ENCODE results near the gene GRK4.

GRK4 gene

DNA sequence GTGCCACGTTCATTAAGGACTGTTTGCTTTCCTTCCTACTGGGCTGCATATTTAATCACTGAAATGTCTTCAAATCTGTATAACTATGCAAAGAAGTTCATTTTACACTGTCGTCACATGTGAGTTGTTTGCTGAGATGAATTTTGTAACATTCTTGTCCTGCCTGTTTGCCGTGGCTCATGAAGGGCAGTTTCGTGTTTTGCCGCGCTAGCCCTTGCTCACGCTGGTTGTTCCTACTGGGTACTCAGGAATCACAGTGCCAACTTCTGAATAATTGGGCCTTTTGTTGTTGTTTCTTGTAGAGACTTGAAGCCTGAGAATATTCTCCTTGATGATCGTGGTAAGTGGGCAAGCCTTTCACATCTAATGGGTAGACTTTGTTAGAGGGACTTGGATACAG, 58.7 kb downstream of the GRK4 start:
- no peaks in the 10 kb centered on the region for H3K36me3 ChIP-seq (ENCODE audit: control insufficient read depth, insufficient read depth, low read length)
- no peak overlapping the region for H3K27ac ChIP-seq (ENCODE audit: low read depth, low read length)
- H3K9ac ChIP-seq (ENCODE audit: low read length) = no peak overlapping the region
- peaks cover 4% of the 10 kb centered on the region; the same call in 1 of the 2 replicates for H3K4me1 ChIP-seq (ENCODE audit: control insufficient read depth, insufficient read depth, low read length)
- peaks cover 8% of the 10 kb centered on the region; the same call in 1 of the 2 replicates for H3K9me3 ChIP-seq (ENCODE audit: control insufficient read depth, insufficient read depth, low read depth, low read length)
- no peaks in the 10 kb centered on the region for H3K27me3 ChIP-seq (ENCODE audit: control insufficient read depth, insufficient read depth, low read length)
- no peak overlapping the region for H3K4me3 ChIP-seq (ENCODE audit: low read depth, low read length)

GRCh38 chr4:3022651-3023050, 59.3 kb downstream of the GRK4 start:
- H3K27me3 ChIP-seq (ENCODE audit: control insufficient read depth, insufficient read depth, low read length) = no peaks in the 10 kb centered on the region
- no peak overlapping the region for H3K4me3 ChIP-seq (ENCODE audit: low read depth, low read length)
- H3K9me3 ChIP-seq (ENCODE audit: control insufficient read depth, insufficient read depth, low read depth, low read length) = peaks cover 8% of the 10 kb centered on the region; the same call in 1 of the 2 replicates
- H3K9ac ChIP-seq (ENCODE audit: low read length) = no peak overlapping the region
- H3K27ac ChIP-seq (ENCODE audit: low read depth, low read length) = no peak overlapping the region
- H3K36me3 ChIP-seq (ENCODE audit: control insufficient read depth, insufficient read depth, low read length) = no peaks in the 10 kb centered on the region
- H3K4me1 ChIP-seq (ENCODE audit: control insufficient read depth, insufficient read depth, low read length) = peaks cover 4% of the 10 kb centered on the region; the same call in 1 of the 2 replicates

DNA sequence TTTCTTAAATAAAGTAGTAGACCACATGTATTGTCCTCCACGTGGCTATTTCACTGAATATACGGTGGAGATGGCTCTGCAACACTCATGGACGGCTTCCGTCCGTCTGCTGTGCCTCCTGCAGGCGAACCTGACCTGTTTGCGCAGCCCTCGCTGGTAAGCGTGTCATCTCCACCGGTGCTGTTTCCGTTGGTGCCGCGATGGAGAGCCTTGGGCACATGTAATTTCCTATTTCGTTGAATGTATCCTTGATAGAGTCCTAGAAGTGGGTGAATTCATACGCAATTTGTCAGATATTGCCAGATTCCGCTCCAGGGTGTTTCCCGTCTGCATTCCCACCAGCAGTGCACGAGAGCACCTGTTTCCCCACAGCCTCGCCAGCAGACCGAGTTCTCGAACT, 62.5 kb downstream of the GRK4 start:
- Histone ChIP-seq H3K36me3 (ENCODE audit: control insufficient read depth, insufficient read depth, low read length) (no peaks in the 10 kb centered on the region), H3K27me3 (ENCODE audit: control insufficient read depth, insufficient read depth, low read length) (no peaks in the 10 kb centered on the region)

GRCh38 chr4:3026540-3026939, 63.2 kb downstream of the GRK4 start:
- Histone ChIP-seq H3K9me3 (ENCODE audit: control insufficient read depth, insufficient read depth, low read depth, low read length) (peaks cover 8% of the 10 kb centered on the region; the same call in 1 of the 2 replicates), H3K9ac (ENCODE audit: low read length) (no peak overlapping the region), H3K27ac (ENCODE audit: low read depth, low read length) (no peak overlapping the region), H3K4me3 (ENCODE audit: low read depth, low read length) (no peak overlapping the region), H3K4me1 (ENCODE audit: control insufficient read depth, insufficient read depth, low read length) (no peaks in the 10 kb centered on the region), H3K27me3 (ENCODE audit: control insufficient read depth, insufficient read depth, low read length) (no peaks in the 10 kb centered on the region), H3K36me3 (ENCODE audit: control insufficient read depth, insufficient read depth, low read length) (no peaks in the 10 kb centered on the region)

More for the DNA sequence above, 62.5 kb downstream of the GRK4 start:
- H3K4me3 ChIP-seq (ENCODE audit: low read depth, low read length) = no peak overlapping the region
- H3K9me3 ChIP-seq (ENCODE audit: control insufficient read depth, insufficient read depth, low read depth, low read length) = peaks cover 8% of the 10 kb centered on the region; the same call in 1 of the 2 replicates
- peaks cover 4% of the 10 kb centered on the region; the same call in 1 of the 2 replicates for H3K4me1 ChIP-seq (ENCODE audit: control insufficient read depth, insufficient read depth, low read length)
- no peak overlapping the region for H3K9ac ChIP-seq (ENCODE audit: low read length)
- H3K27ac ChIP-seq (ENCODE audit: low read depth, low read length) = no peak overlapping the region

GRCh38 chr4:3029464-3029863, 66.1 kb downstream of the GRK4 start:
- H3K36me3 ChIP-seq (ENCODE audit: control insufficient read depth, insufficient read depth, low read length) = no peaks in the 10 kb centered on the region
- no peak overlapping the region for H3K9ac ChIP-seq (ENCODE audit: low read length)
- H3K9me3 ChIP-seq (ENCODE audit: control insufficient read depth, insufficient read depth, low read depth, low read length) = no peaks in the 10 kb centered on the region
- no peaks in the 10 kb centered on the region for H3K27me3 ChIP-seq (ENCODE audit: control insufficient read depth, insufficient read depth, low read length)
- no peak overlapping the region for H3K27ac ChIP-seq (ENCODE audit: low read depth, low read length)
- no peak overlapping the region for H3K4me3 ChIP-seq (ENCODE audit: low read depth, low read length)
- no peaks in the 10 kb centered on the region for H3K4me1 ChIP-seq (ENCODE audit: control insufficient read depth, insufficient read depth, low read length)

- H3K4me3 ChIP-seq (ENCODE audit: low read depth, low read length) = no peak overlapping the region
- no peaks in the 10 kb centered on the region for H3K36me3 ChIP-seq (ENCODE audit: control insufficient read depth, insufficient read depth, low read length)
- no peak overlapping the region for H3K27ac ChIP-seq (ENCODE audit: low read depth, low read length)
- H3K9ac ChIP-seq (ENCODE audit: low read length) = no peak overlapping the region
- H3K9me3 ChIP-seq (ENCODE audit: control insufficient read depth, insufficient read depth, low read depth, low read length) = no peaks in the 10 kb centered on the region
- no peaks in the 10 kb centered on the region for H3K4me1 ChIP-seq (ENCODE audit: control insufficient read depth, insufficient read depth, low read length)
- H3K27me3 ChIP-seq (ENCODE audit: control insufficient read depth, insufficient read depth, low read length) = no peaks in the 10 kb centered on the region
Observed at GRCh38 chr4:3030566-3031356, 67.4 kb downstream of the GRK4 start.

- Histone ChIP-seq H3K27me3 (ENCODE audit: control insufficient read depth, insufficient read depth, low read length) (no peaks in the 10 kb centered on the region), H3K4me1 (ENCODE audit: control insufficient read depth, insufficient read depth, low read length) (no peaks in the 10 kb centered on the region)
Observed at GRCh38 chr4:3031357-3032082, 68.1 kb downstream of the GRK4 start.

DNA sequence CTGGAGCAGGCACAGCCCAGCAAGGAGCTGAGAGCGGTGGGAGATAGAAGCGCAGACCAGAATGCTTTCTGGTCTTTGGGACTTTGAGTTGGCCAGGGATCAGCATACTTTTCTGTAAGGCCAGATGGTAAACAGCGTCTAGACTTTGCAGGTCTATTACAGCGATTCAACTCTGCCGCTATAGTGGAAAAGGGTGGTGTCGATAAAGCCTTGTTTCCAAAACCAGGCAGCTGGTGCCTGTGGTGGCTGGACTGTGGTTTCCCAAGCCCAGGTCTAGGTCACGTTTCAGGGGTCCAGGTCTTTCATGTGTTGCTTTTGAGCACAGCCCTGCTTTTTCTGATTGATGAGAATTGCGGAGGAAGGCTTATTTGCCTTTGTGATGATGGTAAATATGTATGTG, 70.9 kb downstream of the GRK4 start:
- no peak overlapping the region for H3K27ac ChIP-seq (ENCODE audit: low read depth, low read length)
- H3K9ac ChIP-seq (ENCODE audit: low read length) = no peak overlapping the region
- no peaks in the 10 kb centered on the region for H3K4me1 ChIP-seq (ENCODE audit: control insufficient read depth, insufficient read depth, low read length)
- no peaks in the 10 kb centered on the region for H3K36me3 ChIP-seq (ENCODE audit: control insufficient read depth, insufficient read depth, low read length)
- no peaks in the 10 kb centered on the region for H3K27me3 ChIP-seq (ENCODE audit: control insufficient read depth, insufficient read depth, low read length)
- H3K9me3 ChIP-seq (ENCODE audit: control insufficient read depth, insufficient read depth, low read depth, low read length) = no peaks in the 10 kb centered on the region
- H3K4me3 ChIP-seq (ENCODE audit: low read depth, low read length) = no peak overlapping the region

More at GRCh38 chr4:3031357-3032082, 68.1 kb downstream of the GRK4 start:
- H3K4me3 ChIP-seq (ENCODE audit: low read depth, low read length) = no peak overlapping the region
- H3K9ac ChIP-seq (ENCODE audit: low read length) = no peak overlapping the region
- no peaks in the 10 kb centered on the region for H3K36me3 ChIP-seq (ENCODE audit: control insufficient read depth, insufficient read depth, low read length)
- no peaks in the 10 kb centered on the region for H3K9me3 ChIP-seq (ENCODE audit: control insufficient read depth, insufficient read depth, low read depth, low read length)
- H3K27ac ChIP-seq (ENCODE audit: low read depth, low read length) = no peak overlapping the region

GRCh38 chr4:3035249-3035648, 71.9 kb downstream of the GRK4 start:
- Histone ChIP-seq H3K27me3 (ENCODE audit: control insufficient read depth, insufficient read depth, low read length) (no peaks in the 10 kb centered on the region; the same call in 1 of the 2 replicates), H3K27ac (ENCODE audit: low read depth, low read length) (no peak overlapping the region), H3K4me3 (ENCODE audit: low read depth, low read length) (no peak overlapping the region), H3K9me3 (ENCODE audit: control insufficient read depth, insufficient read depth, low read depth, low read length) (no peaks in the 10 kb centered on the region), H3K9ac (ENCODE audit: low read length) (no peak overlapping the region), H3K4me1 (ENCODE audit: control insufficient read depth, insufficient read depth, low read length) (no peaks in the 10 kb centered on the region), H3K36me3 (ENCODE audit: control insufficient read depth, insufficient read depth, low read length) (no peaks in the 10 kb centered on the region)

DNA sequence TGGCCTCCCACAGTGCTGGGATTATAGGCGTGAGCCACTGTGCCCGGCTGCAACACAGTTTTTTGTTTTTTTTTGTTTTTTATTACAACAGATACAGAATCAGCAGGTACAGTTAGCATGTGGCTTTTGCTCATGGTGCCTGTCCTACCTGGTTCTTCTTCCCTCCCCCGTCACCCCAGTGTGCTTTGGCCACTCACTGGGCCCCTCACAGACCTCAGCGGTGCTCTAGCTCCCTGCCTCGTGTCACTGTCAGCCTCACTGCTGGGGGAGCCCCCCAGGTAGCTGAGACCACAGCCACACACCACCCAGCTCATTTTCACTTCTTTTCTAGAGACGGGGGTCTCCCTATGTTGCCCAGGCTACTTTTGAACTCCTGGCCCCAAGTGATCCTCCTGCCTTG, 72.3 kb downstream of the GRK4 start:
- H3K9ac ChIP-seq (ENCODE audit: low read length) = no peak overlapping the region
- H3K27me3 ChIP-seq (ENCODE audit: control insufficient read depth, insufficient read depth, low read length) = peaks cover 3% of the 10 kb centered on the region; the same call in 1 of the 2 replicates
- no peaks in the 10 kb centered on the region for H3K36me3 ChIP-seq (ENCODE audit: control insufficient read depth, insufficient read depth, low read length)
- H3K4me1 ChIP-seq (ENCODE audit: control insufficient read depth, insufficient read depth, low read length) = no peaks in the 10 kb centered on the region
- no peak overlapping the region for H3K27ac ChIP-seq (ENCODE audit: low read depth, low read length)
- no peaks in the 10 kb centered on the region for H3K9me3 ChIP-seq (ENCODE audit: control insufficient read depth, insufficient read depth, low read depth, low read length)
- H3K4me3 ChIP-seq (ENCODE audit: low read depth, low read length) = no peak overlapping the region

Data from HUES6 (cell line).